GM23338 (cell line): Measurements from ENCODE around the gene TMEM134. TPM values are rescaled to one million over a fixed set of nuclear protein-coding genes. Genes with fewer than 3 reads are reported as not detected.
"Not testable (repeated sequence)": the region's sequence is repeated elsewhere in the genome, so short reads cannot be mapped to it uniquely, and the experiment has no call there.

Source experiments
- ATAC-seq: fragments of 200-7000 bp; cut with Tn5 transposase; 3 replicates; pipeline ENCODE4 v1.9.1; 2020
- DNase-seq: peaks from one replicate; pipeline ENCODE4 v3.0.0-alpha.2; 2015; ENCODE audit warnings: low spot score
- H2AFZ ChIP-seq: fragments of 200-600 bp; sonication (generic); 2 replicates; pipeline ENCODE4 v1.8.0; 2016; ENCODE audit warnings: antibody characterized with exemption, mild to moderate bottlenecking, moderate library complexity
- H3F3A ChIP-seq: fragments of 200-600 bp; sonication (generic); replicated peaks from 2 replicates; pipeline ENCODE4 v1.8.0; 2017; ENCODE audit warnings: antibody characterized with exemption, mixed run types, low read depth
- H3K27ac ChIP-seq: fragments of 200-600 bp; sonication (generic); 2 replicates; pipeline ENCODE4 v1.6.1; 2016; ENCODE audit warnings: low read depth
- H3K27me3 ChIP-seq: fragments of 200-600 bp; sonication (generic); 2 replicates; pipeline ENCODE4 v1.8.0; 2016; ENCODE audit warnings: mild to moderate bottlenecking, mixed run types, moderate library complexity; ENCODE audit not compliant: insufficient read depth
- H3K36me3 ChIP-seq: fragments of 200-600 bp; sonication (generic); 2 replicates; pipeline ENCODE4 v1.8.0; 2016; ENCODE audit warnings: mild to moderate bottlenecking; ENCODE audit not compliant: insufficient read depth
- H3K4me1 ChIP-seq: fragments of 200-600 bp; sonication (generic); 2 replicates; pipeline ENCODE4 v1.8.0; 2016; ENCODE audit warnings: mild to moderate bottlenecking, moderate library complexity; ENCODE audit not compliant: insufficient read depth
- H3K4me2 ChIP-seq: fragments of 200-600 bp; sonication (generic); 2 replicates; pipeline ENCODE4 v1.7.1; 2017; ENCODE audit warnings: mixed run types
- H3K4me3 ChIP-seq: fragments of 200-600 bp; sonication (generic); 2 replicates; pipeline ENCODE4 v1.6.1; 2016; ENCODE audit warnings: mixed run types
- H3K79me2 ChIP-seq: fragments of 200-600 bp; sonication (generic); replicated peaks from 2 replicates; pipeline ENCODE4 v1.8.0; 2017; ENCODE audit warnings: mild to moderate bottlenecking; ENCODE audit not compliant: insufficient read depth
- H3K9me2 ChIP-seq: fragments of 200-600 bp; sonication (generic); 2 replicates; pipeline ENCODE4 v1.8.0; 2017; ENCODE audit not compliant: insufficient read depth
- H4K20me1 ChIP-seq: fragments of 200-600 bp; sonication (generic); replicated peaks from 2 replicates; pipeline ENCODE4 v1.8.0; 2017; ENCODE audit warnings: mild to moderate bottlenecking; ENCODE audit not compliant: insufficient read depth
- H3K27ac Mint-ChIP-seq: 2 replicates; pipeline ENCODE4 v1.8.0; 2020; ENCODE audit warnings: inconsistent platforms, mild to moderate bottlenecking, moderate library complexity, mixed read lengths
- H3K27me3 Mint-ChIP-seq: 3 replicates; pipeline ENCODE4 v1.8.0; 2022; ENCODE audit warnings: low read depth, mild to moderate bottlenecking, moderate library complexity, mixed read lengths, inconsistent platforms; ENCODE audit not compliant: insufficient read depth, poor library complexity
- H3K36me3 Mint-ChIP-seq: 3 replicates; pipeline ENCODE4 v1.8.0; 2021; ENCODE audit warnings: low read depth, mild to moderate bottlenecking, inconsistent platforms, moderate library complexity, mixed read lengths
- H3K4me1 Mint-ChIP-seq: 3 replicates; pipeline ENCODE4 v1.8.0; 2020; ENCODE audit warnings: mild to moderate bottlenecking, inconsistent platforms, mixed read lengths
- H3K4me3 Mint-ChIP-seq: 3 replicates; pipeline ENCODE4 v1.8.0; 2021; ENCODE audit warnings: moderate library complexity, mild to moderate bottlenecking, inconsistent platforms, mixed read lengths
- H3K9me3 Mint-ChIP-seq: 3 replicates; pipeline ENCODE4 v1.8.0; 2020; ENCODE audit warnings: moderate library complexity, mild to moderate bottlenecking, inconsistent platforms, mixed read lengths
- ETS1 ChIP-seq: IDR thresholded peaks from 2 replicates; pipeline ENCODE4 v1.6.1; 2016; ENCODE audit warnings: antibody characterized with exemption
- EZH2 ChIP-seq: fragments of 200-600 bp; sonication (generic); IDR thresholded peaks from one replicate; pipeline ENCODE4 v1.8.0; 2017; ENCODE audit warnings: antibody characterized with exemption, mild to moderate bottlenecking, low read depth; ENCODE audit not compliant: unreplicated experiment
- JUNB ChIP-seq: IDR thresholded peaks from one replicate; pipeline ENCODE4 v1.6.1; 2016; ENCODE audit warnings: antibody characterized with exemption; ENCODE audit not compliant: unreplicated experiment
- NANOG ChIP-seq: IDR thresholded peaks from 2 replicates; pipeline ENCODE4 v1.6.1; 2016; ENCODE audit warnings: antibody characterized with exemption, borderline replicate concordance
- POLR2AphosphoS5 ChIP-seq: IDR thresholded peaks from 2 replicates; pipeline ENCODE4 v1.6.1; 2016; ENCODE audit warnings: antibody characterized with exemption, low read depth
- REST ChIP-seq: IDR thresholded peaks from one replicate; pipeline ENCODE4 v1.6.1; 2018; ENCODE audit warnings: antibody characterized with exemption; ENCODE audit not compliant: unreplicated experiment
- STAT1 ChIP-seq: IDR thresholded peaks from one replicate; pipeline ENCODE4 v1.6.1; 2016; ENCODE audit warnings: antibody characterized with exemption; ENCODE audit not compliant: unreplicated experiment
- polyA plus RNA-seq: library from polyadenylated mRNA; unstranded; fragments of >200 nt; fragmentation: Nextera tagmentation; extraction: Ambion mirVana; gene quantifications from 2 replicates; pipeline ENCODE4 v1.2.1, GENCODE V29; 2016
- total RNA-seq: library from RNA; depleted of rRNA; stranded (reverse); fragments of >200 nt; shearing (Covaris generic); gene quantifications from 2 replicates; pipeline ENCODE4 v1.2.3, GENCODE V29; 2014

The TMEM134 gene
- total and polyA plus RNA-seq, 2 experiments from 2014 or later = 61.4 to 69.2 TPM

- no peak for TF ChIP-seq ETS1
- TF ChIP-seq POLR2AphosphoS5 = no peak
- TF ChIP-seq STAT1 = no peak
- TF ChIP-seq REST = no peak
- TF ChIP-seq JUNB = no peak
- no peak for TF ChIP-seq EZH2
- TF ChIP-seq NANOG = no peak
Measured at GRCh38 chr11:67482275-67482826, 13.3 kb upstream of the TMEM134 start (continued).

GRCh38 chr11:67477344-67478050 is 8.4 kb upstream of the TMEM134 start:
- H3K4me2 ChIP-seq, H2AFZ ChIP-seq, H3K9me2 ChIP-seq, DNase-seq, H3K36me3 ChIP-seq, H3K4me1 ChIP-seq, H3F3A ChIP-seq, H3K27me3 Mint-ChIP-seq, H3K79me2 ChIP-seq, H3K27ac Mint-ChIP-seq, H4K20me1 ChIP-seq, H3K4me3 Mint-ChIP-seq, H3K27me3 ChIP-seq, H3K4me3 ChIP-seq, ATAC-seq, H3K27ac ChIP-seq, H3K4me1 Mint-ChIP-seq, H3K9me3 Mint-ChIP-seq, H3K36me3 Mint-ChIP-seq: not testable (repeated sequence)

GRCh38 chr11:67476692-67477091 is 7.6 kb upstream of the TMEM134 start:
- not testable (repeated sequence) for H2AFZ ChIP-seq, H3K4me1 Mint-ChIP-seq, H3K4me3 Mint-ChIP-seq, ATAC-seq, H3K9me2 ChIP-seq, H3K27ac ChIP-seq, H3K4me2 ChIP-seq, H3K36me3 Mint-ChIP-seq, H3K36me3 ChIP-seq, H3K27me3 ChIP-seq, H3K27me3 Mint-ChIP-seq, H3K27ac Mint-ChIP-seq, H3K4me1 ChIP-seq, H3K79me2 ChIP-seq, H3K9me3 Mint-ChIP-seq, H3K4me3 ChIP-seq, DNase-seq, H4K20me1 ChIP-seq, H3F3A ChIP-seq
